NCI-H1436 treated with DMSO at 0.1 percent for 48 hours (cell line): ENCODE data around the gene COMMD7.

Source experiments
- DNase-seq: peaks from one replicate; lab custom pipeline; 2025; lab: John Stamatoyannopoulos, UW

COMMD7 gene

DNA sequence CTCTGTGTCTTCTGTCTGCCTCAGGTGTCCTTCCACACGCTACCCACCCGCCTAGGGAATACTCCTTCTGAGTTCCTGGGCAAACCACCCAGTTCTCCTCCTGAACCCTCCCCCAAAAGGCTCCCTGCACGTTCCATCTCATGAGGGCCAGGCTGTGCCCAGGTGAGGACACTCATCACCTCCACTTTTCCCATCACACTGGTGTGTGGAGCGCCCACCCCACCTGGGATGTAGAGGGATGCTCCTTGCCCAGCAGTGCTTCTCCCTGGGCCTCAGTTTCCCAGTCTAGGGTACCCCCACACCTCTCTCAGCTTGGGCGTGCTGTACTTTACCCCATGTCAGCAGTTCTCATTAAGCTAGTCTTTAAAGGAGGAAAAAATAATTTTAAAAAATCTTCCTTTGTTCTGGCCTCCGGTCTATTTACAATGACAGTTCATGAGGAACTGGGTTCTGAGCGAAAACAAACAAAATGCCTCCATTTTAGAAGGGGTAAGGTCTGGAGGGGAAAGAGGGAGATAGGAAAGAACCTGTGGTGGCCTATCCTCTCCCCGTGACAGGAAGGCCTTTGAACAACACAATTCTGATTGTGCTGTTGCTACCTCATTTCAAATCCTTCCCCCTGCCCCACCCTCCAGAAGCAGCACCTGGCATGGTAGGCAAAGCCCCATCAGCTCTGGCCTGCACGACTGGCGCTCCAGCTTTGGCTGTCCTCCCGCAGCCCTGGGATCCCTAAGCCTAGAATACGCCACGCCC is 67.9 kb downstream of the COMMD7 start:
- DNase-seq = no peak

DNA sequence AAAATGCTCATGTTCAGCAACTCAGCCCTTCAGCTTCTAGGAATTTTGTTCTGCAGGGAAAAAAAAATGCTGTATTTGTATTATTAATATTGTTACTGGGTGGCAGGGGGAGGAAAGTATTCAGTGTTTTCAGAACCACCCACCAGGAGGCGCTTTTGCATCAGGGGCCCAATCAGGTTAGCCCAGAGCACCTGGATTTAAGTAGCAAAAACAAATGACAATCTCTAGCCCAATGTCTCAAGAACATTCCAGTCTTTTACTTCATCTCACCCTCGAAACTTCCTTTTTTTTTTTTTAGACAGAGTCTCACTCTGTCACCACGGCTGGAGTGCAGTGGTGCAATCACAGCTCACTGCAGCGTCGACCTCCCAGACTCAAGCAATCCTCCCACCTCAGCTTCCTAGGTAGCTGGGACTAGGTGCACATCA is 68.9 kb downstream of the COMMD7 start:
- no peak for DNase-seq

DNA sequence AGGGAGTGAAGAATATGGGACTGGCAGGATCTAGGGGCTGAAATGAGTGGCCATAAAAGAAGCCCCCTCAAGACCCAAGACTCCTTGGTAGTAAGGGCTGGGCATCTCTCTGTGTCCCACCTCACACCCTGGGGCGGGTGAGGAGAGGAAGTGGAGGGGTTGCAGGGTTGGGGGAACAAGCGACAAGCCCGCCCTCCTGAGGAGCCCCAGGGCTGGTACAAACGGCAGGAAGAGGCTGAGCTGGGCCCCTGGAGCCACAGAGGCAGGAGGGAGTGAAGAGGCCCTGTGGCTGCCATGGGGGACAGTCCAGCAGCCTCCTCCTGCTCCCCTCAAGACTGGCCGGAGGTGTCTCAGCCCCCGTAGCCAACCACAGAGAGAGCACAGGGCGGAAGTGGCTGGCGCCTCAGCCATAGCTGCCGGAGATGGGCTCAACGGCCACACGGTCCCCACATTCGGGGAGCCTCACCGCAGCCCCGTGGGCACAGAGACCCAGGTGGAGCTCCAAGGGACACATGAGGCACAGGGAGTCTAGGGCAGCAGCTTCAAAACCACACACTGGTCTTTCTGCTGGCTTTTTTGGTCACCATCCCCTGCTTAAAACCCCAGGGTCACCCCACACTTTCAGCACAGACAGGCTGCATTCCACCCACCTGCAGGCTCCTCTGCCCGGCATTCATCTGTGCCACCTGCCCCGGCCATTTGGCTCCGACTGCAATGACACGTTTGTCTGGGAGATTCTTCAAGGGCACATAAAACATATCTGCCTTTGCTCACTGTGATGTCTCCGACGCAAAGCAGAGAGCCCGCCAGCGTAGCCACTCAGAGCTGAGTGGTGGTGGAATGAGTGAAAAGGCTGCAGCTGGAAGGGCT is 70.0 kb downstream of the COMMD7 start:
- DNase-seq = no peak

DNA sequence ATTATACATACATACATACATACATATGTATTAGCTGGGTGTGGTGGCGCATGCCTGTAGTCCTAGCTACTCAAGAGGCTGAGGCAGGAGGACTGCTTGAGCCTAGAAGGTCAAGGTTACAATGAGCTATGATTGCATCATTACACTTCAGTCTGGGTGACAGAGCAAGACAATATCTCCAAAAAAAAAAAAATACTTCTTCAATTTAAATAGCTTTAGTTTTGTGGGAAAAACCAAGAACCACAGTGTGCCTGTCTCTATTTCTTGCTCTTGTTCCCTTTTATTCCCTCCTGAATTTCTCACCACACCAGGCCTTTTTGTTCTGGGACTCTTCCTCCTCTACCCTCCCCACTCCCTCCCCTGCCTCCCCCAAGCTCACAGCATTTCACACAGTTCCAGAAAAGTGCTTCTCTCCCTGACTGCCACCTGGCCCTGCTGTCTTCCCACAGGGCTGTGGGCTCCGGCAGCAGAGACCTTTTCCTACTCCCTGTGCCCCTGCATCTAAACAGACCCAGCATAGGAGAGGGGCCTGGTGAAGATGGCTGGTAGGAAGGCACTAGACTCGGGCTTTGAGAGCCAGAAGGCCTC is 70.8 kb downstream of the COMMD7 start:
- no peak for DNase-seq

DNA sequence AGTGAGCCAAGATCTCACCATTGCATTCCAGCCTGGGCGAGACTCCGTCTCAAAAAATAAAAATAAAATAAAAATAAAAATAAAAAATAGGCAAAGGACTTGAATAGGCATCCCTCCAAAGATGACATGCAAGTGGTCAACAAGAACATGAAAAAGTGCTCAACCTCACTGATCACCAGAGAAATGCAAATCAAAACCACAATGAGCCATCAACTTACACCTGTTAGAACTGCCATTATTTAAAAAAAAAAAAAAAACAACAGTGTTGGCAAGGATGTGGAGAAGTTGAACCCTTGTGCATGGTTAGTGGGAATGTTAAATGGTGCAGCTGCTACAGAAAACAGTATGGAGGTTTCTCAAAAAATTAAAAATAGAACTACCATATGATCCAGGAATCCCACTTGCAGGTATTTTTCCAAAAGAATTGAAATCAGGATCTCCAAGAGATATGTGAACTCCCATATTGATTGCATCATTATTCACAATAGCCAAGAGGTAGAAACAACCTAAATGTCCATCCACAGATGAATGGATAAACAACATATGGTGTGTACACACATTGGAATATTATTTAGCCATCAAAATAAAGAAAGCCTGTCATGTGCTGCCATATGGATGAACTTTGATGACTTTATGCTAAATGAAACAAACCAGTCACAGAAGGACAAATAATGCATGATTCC is 72.4 kb downstream of the COMMD7 start:
- no peak for DNase-seq

DNA sequence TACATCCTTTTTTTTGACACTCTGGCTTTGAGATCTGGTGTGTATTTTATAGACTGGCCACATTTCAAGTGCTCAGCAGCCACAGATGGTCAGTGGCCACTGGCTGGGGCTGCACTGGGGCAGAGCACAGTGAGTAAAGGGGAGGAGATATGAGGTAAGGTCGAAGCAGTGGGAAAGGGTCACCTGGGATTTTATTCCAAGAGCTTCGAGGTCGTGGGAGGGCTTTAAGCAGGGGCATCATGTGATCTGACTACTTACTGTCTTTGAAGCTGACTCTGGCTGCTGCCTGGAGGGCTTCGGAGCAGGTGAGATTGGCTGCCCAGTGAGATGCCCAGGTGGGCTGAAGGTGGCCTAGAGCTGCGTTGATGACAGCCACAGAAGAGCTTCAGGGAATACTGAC is 76.2 kb downstream of the COMMD7 start:
- no peak for DNase-seq

DNA sequence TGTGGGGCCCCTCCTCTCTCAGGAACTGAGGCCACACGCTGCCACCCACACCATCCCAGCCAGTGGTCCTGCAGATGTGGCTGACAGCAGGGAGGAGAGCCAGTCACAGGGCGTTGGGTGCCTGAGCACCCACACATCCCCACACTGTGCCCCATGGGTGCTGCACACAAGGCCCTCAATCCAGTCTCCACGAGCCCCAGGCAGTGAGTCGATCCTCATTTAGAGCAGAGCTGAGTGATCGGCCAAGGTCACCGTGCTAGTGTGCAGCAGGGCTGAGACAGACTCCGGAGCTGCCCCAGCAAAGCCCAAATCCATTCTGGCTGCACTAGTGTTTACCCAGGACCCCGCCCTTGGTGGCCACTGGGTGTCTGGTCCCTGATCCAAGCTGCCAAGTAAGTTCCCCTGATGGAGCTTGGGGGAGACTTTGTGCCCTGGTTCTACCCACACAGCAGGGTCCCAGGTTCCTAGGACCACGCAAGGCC is 78.5 kb downstream of the COMMD7 start:
- no peak for DNase-seq

DNA sequence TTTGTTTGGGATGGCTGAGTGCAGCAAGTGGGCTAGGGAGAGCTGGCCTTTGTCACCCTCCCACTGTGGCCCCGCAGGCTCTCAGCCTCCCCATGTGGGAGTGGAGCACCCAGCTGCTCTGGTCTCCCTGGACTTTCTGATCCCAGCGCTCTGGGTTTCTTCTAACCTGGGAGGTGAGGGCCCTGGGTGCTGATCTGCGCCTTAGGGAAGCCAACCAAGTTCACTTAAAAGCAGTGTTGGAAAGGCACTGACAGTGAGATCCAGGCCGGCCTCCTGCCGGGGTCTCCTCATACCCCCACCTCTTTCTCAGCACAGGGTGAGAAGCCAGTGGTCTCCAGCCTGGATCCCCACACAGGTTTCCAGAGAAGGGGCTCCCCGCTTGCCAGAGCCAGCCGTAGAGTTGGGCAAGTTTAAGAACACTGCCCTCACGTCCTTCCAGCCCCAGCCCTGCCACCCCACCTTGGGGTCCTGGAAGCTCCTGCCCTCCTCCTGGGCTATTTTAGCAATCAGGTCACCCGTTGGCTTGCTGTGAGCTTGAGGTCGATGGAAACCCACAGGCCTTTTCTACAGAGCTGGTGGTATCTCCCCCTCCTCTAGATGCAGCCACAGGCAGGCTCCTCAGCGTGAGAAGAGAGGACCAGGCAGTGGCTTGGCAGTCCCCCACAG is 79.1 kb downstream of the COMMD7 start:
- DNase-seq = no peak

DNA sequence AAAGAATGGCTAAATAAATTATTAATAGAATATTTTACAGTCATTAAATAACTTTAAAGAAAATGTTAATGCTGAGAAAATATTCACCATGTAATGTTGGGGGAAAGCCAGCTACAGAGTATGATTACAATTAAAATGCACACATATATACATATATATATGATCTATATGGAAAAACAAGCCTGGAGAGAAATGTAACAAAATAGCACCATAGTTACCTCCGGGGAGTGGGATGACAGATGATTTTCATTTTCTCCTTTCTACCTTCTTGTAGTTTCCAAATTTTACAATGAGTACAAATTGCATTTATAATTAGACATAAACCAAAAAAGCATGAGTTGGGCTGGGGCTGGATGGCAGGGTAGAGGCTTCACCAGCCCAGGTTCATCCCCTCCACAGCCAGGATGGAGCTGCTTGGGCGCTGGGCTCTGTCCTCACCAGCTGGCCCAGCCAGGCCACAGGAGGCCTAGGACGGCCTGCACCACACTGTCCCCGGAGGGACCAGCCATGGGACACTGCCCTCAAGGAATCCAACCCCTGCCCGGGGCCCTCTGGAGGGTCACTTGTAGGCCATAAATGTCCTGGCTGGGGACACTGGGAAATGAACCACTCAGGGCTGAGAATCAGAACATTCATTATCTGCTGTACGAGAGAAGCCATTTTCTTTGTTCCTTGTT is 79.8 kb downstream of the COMMD7 start:
- no peak for DNase-seq

DNA sequence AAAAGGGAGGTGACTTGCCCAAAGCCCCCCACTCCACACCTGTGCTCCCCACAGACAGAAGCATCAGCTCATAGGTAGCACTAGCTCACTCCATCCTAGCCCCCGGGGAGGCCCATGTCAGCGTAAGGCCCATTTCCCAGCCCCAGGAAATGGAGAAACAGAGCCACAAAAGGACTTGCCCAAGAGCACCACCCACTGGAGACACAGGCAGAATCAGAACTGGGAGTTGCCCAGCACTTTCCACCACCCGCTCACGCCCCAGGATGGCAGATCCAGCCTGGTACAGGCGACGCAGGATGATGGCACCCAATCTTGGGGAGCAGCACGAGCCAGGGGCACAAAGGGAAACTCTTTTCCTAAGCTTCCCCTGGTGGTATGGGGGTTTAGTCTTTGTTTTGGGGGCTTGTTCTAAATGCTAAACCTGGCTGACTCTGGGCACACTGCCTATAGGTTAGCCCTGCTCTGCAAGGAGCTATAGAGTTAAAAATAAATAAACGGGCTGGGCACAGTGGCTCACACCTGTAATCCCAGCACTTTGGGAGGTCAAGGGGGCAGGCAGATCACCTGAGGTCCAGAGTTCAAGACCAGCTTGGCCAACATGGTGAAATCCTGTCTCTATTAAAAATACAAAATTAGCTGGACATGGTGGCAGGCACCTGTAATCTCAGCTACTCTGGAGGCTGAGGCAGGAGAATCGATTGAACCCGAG is 81.3 kb downstream of the COMMD7 start:
- no peak for DNase-seq

DNA sequence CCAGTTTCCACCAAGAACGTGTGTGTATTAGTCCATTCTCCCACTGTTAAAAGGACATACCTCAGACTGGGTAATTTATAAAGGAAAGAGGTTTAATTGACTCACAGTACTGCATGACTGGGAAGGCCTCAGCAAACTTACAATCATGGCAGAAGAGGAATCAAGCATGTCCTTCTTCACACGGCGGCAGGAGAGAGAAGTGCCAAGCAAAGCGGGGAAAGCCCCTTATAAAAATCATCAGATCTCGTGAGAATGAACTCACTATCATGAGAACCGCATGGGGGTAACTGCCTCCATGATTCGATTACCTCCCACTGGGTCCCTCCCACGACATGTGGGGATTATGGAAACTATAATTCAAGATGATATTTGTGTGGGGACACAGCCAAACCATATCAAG is 82.6 kb downstream of the COMMD7 start:
- no peak for DNase-seq

DNA sequence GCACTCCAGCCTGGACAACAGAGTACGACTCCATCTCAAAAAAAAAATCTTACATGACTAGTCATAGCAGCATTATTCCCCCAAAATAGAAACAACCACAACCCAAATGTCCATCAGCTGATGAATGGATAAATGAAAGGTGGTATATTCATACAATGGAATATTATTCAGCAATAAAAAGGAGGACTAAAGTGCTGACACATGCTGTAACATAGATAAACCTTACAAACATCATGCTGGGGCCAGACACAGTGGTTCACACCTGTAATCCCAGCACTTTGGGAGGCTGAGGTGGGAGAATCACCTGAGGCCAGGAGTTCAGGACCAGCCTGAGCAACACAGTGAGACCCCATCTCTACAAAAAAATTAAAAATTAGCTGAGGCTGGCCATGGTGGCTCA is 86.4 kb downstream of the COMMD7 start:
- DNase-seq = no peak

DNA sequence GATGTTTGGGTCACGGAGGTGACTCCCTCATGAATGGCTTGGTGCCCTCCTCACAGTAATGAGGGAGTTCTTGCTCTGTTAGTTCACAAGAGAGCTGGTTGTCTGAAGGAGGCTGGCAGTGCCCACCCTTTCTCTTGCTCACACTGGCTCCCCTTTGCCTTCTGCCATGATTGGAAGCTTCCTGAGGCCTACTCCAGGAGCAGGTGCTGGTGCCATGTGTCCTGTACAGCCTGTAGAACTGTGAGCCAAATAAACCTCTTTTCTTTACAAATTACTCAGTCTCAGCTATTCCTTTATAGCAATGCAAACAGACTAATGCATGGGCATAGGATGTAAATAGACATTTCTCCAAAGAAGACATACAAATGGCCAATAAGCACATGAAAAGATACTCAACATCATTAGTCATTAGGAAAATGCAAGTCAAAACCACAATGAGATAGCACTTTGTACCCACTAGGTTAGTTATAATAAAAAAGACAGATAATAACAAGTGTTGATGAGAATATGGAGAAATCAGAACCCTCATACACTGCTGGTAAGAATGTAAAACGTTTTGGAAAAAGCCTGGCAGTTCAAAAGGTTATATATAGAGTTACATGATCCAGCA is 87.3 kb downstream of the COMMD7 start:
- no peak for DNase-seq

DNA sequence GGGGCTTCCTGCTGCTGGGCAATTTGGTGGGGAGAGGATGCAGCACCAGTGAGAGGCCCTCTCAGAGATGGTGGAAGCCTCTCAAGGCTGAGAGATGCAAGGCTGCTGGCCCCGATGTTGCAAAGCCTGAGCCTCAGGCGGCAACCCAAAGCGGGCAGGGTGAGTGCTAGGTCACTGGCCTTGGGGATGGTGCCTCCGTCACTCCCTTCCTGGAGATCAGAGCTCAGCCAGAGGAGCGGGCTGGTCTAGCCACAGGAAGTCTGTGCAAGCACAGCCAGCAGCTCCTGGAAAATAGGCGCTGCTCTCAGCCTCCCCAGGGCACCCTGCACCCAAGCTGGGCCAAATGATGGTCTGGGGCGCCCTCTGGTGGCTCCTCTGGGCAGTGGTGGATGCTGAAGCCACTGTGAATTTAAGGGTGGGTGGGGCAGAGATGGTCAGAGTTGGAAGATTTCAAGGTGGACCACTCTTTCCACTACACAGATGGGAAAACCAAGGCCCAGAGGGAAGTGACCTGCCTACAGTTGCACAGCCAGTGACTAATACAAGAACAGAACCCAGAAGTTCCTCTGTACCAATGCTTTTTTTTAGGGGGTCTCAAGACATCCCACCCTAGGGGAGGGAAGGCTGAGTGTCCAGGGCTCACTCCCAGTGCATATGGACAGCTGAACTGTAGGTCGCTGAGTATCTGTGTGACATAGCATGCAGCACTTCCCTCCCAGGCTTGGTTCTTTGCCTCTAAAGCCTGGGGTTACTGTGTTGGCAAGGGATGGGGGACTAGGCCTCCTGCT is 90.3 kb downstream of the COMMD7 start:
- no peak for DNase-seq
